K562 (cell line): ENCODE measurements around the gene SIAE. TPM values are rescaled to one million over a fixed set of nuclear protein-coding genes. Genes with fewer than 3 reads are reported as not detected.

ENCODE experiments used
- ATAC-seq: fragments of 200-7000 bp; cut with Tn5 transposase; 3 replicates; pipeline ENCODE4 v1.9.1; 2020; ENCODE audit warnings: moderate library complexity
- BruUV-seq: library from RNA; stranded (reverse); fragments of 400-500 nt; replicated peaks from 2 replicates; lab custom pipeline; 2021; lab: Mats Ljungman, UMichigan
- CTCF ChIA-PET: fragments of 300-600 bp; formaldehyde crosslinking; extraction: SDS; loops from one replicate; lab custom pipeline; 2021; ENCODE audit warnings: low intra/inter-chr PET ratio; lab: Yijun Ruan, JAX
- POLR2A ChIA-PET: fragments of 300-600, 350-650 bp; sonication (Branson Sonifier 250); formaldehyde crosslinking; extraction: SDS; loops from one replicate; lab custom pipeline; 2021; ENCODE audit warnings: antibody characterized with exemption, inconsistent platforms; lab: Yijun Ruan, JAX
- DNase-seq, 4 experiments: peaks; one replicate each; pipeline versions ENCODE4 v3.0.0 to v3.0.0-alpha.2; 2011 to 2018; ENCODE audit warnings: low spot score in 3 of 4, mixed read lengths in 3 of 4; ENCODE audit errors: extremely low read depth in 1 of 4
- FAIRE-seq: peaks from 2 replicates; lab custom pipeline; 2011; peaks lifted over from hg19 to GRCh38; lab: Jason Lieb, UNC
- H2AFZ ChIP-seq: 2 replicates; pipeline ENCODE4 v1.6.0; 2011; ENCODE audit warnings: low read depth, low read length, control low read depth, inconsistent platforms
- H3K27ac ChIP-seq: fragments of 200-600 bp; 3 replicates; pipeline ENCODE4 v1.8.0; 2011; ENCODE audit warnings: low read depth, mild to moderate bottlenecking, control low read depth, inconsistent platforms, low read length, moderate library complexity, mixed read lengths; ENCODE audit errors: extremely low read depth
- H3K27me3 ChIP-seq, 2 experiments: fragments of 300-600 bp in 1 of 2; 2 replicates in 1 of 2; 3 replicates in 1 of 2; pipeline versions ENCODE4 v1.6.0 to v1.8.0; 2011; ENCODE audit warnings: inconsistent platforms in 2 of 2, low read length in 2 of 2, mild to moderate bottlenecking in 1 of 2, mixed read lengths in 1 of 2, moderate library complexity in 1 of 2; ENCODE audit not compliant: control insufficient read depth in 2 of 2, insufficient read depth in 2 of 2
- H3K36me3 ChIP-seq: fragments of 300-600 bp; 3 replicates; pipeline ENCODE4 v1.8.0; 2011; ENCODE audit warnings: mild to moderate bottlenecking, low read length, inconsistent platforms; ENCODE audit not compliant: control insufficient read depth, insufficient read depth
- H3K4me1 ChIP-seq, 2 experiments: fragments of 200-600 bp in 1 of 2; replicated peaks in 1 of 2; 2 replicates in 1 of 2; 3 replicates in 1 of 2; pipeline versions ENCODE4 v1.5.1 to v1.8.0; 2011; ENCODE audit warnings: inconsistent platforms in 2 of 2, low read length in 2 of 2, mild to moderate bottlenecking in 1 of 2, mixed read lengths in 1 of 2, moderate library complexity in 1 of 2; ENCODE audit not compliant: control insufficient read depth in 2 of 2, insufficient read depth in 2 of 2
- H3K4me2 ChIP-seq: 2 replicates; pipeline ENCODE4 v1.6.1; 2011; ENCODE audit warnings: low read length, control low read depth, inconsistent platforms, mixed read lengths; ENCODE audit not compliant: insufficient read depth
- H3K4me3 ChIP-seq: fragments of 200-600 bp; sonication (generic), shearing (Covaris generic); 2 replicates; pipeline ENCODE4 v1.5.1; 2016; ENCODE audit warnings: control low read depth, inconsistent platforms
- H3K79me2 ChIP-seq: fragments of 200-600 bp; 3 replicates; pipeline ENCODE4 v1.8.0; 2011; ENCODE audit warnings: low read length, inconsistent platforms; ENCODE audit not compliant: control insufficient read depth, insufficient read depth
- H3K9ac ChIP-seq, 2 experiments: 2 replicates each; pipeline versions ENCODE4 v1.6.0 to v1.6.1; 2011; ENCODE audit warnings: low read depth in 2 of 2, low read length in 2 of 2, control low read depth in 1 of 2, inconsistent platforms in 1 of 2, mild to moderate bottlenecking in 1 of 2, mixed read lengths in 1 of 2; ENCODE audit not compliant: insufficient read depth in 1 of 2
- H3K9me1 ChIP-seq: one replicate; pipeline ENCODE4 v1.6.0; 2011; ENCODE audit warnings: inconsistent platforms, mild to moderate bottlenecking, low read length, moderate library complexity; ENCODE audit not compliant: control insufficient read depth, insufficient read depth
- H3K9me3 ChIP-seq: replicated peaks from 2 replicates; pipeline ENCODE4 v1.5.1; 2011; ENCODE audit warnings: low read depth, low read length, inconsistent platforms; ENCODE audit not compliant: control insufficient read depth, insufficient read depth
- H4K20me1 ChIP-seq: replicated peaks from 2 replicates; pipeline ENCODE4 v1.6.1; 2011; ENCODE audit warnings: low read length, inconsistent platforms, mixed read lengths; ENCODE audit not compliant: control insufficient read depth, insufficient read depth
- CUX1 ChIP-seq: fragments of 200-800 bp; sonication (Bioruptor generic); IDR thresholded peaks from 2 replicates; pipeline ENCODE4 v1.6.1; 2016; ENCODE audit warnings: missing genetic modification characterization, missing compliant biosample characterization
- EP300 ChIP-seq: IDR thresholded peaks from 2 replicates; pipeline ENCODE4 v1.6.1; 2012; ENCODE audit warnings: low read length, improper control_type of control experiment
- ERF ChIP-seq: fragments of 450-650 bp; formaldehyde crosslinking; IDR thresholded peaks from 2 replicates; pipeline ENCODE4 v1.4.0; 2020; ENCODE audit warnings: mild to moderate bottlenecking, mixed read lengths
- STAT5A ChIP-seq: IDR thresholded peaks from 2 replicates; pipeline ENCODE4 v1.6.1; 2012; ENCODE audit warnings: low read length, inconsistent platforms, borderline replicate concordance
- ZBTB17 ChIP-seq: fragments of 450-650 bp; formaldehyde crosslinking; IDR thresholded peaks from 2 replicates; pipeline ENCODE4 v1.4.0; 2020; ENCODE audit warnings: mild to moderate bottlenecking
- ZNF197 ChIP-seq: fragments of 200-800 bp; sonication (Bioruptor generic); IDR thresholded peaks from 2 replicates; pipeline ENCODE4 v1.6.1; 2016; ENCODE audit warnings: low read depth, missing genetic modification characterization, missing compliant biosample characterization
- ZNF445 ChIP-seq: fragments of 250-450 bp; sonication (Bioruptor Pico); IDR thresholded peaks from 2 replicates; pipeline ENCODE4 v1.4.0; 2020; ENCODE audit warnings: low read depth, mild to moderate bottlenecking, moderate library complexity
- WGBS: fragments of 100-300 bp; shearing (Covaris generic); methylation state at CpG from one replicate; pipeline ENCODE4 v1.1.6; 2016; ENCODE audit warnings: low coverage, mixed read lengths; ENCODE audit not compliant: insufficient coverage; ENCODE audit errors: missing lambda C conversion rate; 5-methylcytosine and 5-hydroxymethylcytosine counted together
- in situ Hi-C: fragments of 300-500 bp; cut with MboI; formaldehyde crosslinking; loops from 4 replicates; pipeline ENCODE4 v1.15.0; 2018; ENCODE audit warnings: inconsistent platforms, mixed read lengths
- intact Hi-C: fragments of 100-400 bp; cut with micrococcal nuclease; formaldehyde crosslinking; loops from 2 replicates; pipeline ENCODE4 v1.14.2; 2022
- polyA plus RNA-seq, 8 experiments: library from polyadenylated mRNA; depleted of rRNA in 4 of 8; stranded (reverse) in 5 of 8; unstranded in 3 of 8; fragments of >200 nt; fragmentation: Nextera tagmentation in 2 of 8; fragmentation: Illumina TruSeq in 1 of 8; extraction: Ambion mirVana in 2 of 8; extraction: Trizol in 1 of 8; gene quantifications; 2 replicates each; pipeline versions ENCODE4 v1.2.1 to v1.2.3, GENCODE V29; 2011 to 2014; ENCODE audit warnings: inconsistent platforms in 1 of 8, missing spikeins in 1 of 8
- total RNA-seq, 7 experiments: library from RNA; depleted of rRNA in 6 of 7; stranded (reverse); fragments of >200 nt in 6 of 7; fragmentation: Illumina TruSeq in 2 of 7; extraction: Trizol in 2 of 7; gene quantifications; 2 replicates each; pipeline versions ENCODE4 v1.2.1 to v1.2.3, GENCODE V29; 2011 to 2021; ENCODE audit warnings: low replicate concordance in 1 of 7
- TF ChIP-seq, protein P1 (sequence below): sonication (generic); formaldehyde crosslinking; IDR thresholded peaks from 2 replicates; pipeline ENCODE4 v1.8.0; 2022; ENCODE audit warnings: mild to moderate bottlenecking, missing genetic modification reagents
- TF ChIP-seq, protein P2 (sequence below): IDR thresholded peaks from 3 replicates; pipeline ENCODE4 v1.6.1; 2011; ENCODE audit warnings: borderline replicate concordance, mild to moderate bottlenecking, moderate library complexity; ENCODE audit not compliant: insufficient read length; ENCODE audit errors: extremely low read depth
- TF ChIP-seq, protein P3 (sequence below): fragments of 450-650 bp; IDR thresholded peaks from 2 replicates; pipeline ENCODE4 v1.6.1; 2016

Gene SIAE
- total and polyA plus RNA-seq, 9 of the 15 experiments (the other 6 are each of a cell fraction or from before 2014, with no cell fraction given), result 0.89 to 9.6 (median 3.7) TPM

- H3K27ac ChIP-seq, result peak overlapping the region; percentile 38; the same call in 1 of the 3 replicates
- BruUV-seq, result no TSS peak
- DNase-seq, result no peak
- no peak for ATAC-seq
- H3K4me2 ChIP-seq, result no peak overlapping the region
- intact Hi-C loops, result no loop called here
- no peak for FAIRE-seq
- no peak overlapping the region for H3K4me3 ChIP-seq
- H3K9me3 ChIP-seq, result no peaks in the 10 kb centered on the region
- H3K9me1 ChIP-seq, result peaks cover 4% of the 10 kb centered on the region
- in situ Hi-C loops, result no loop called here
- peaks cover 57% of the 10 kb centered on the region for H3K36me3 ChIP-seq
- POLR2A ChIA-PET, result interaction anchor here (1.9 kb wide), 1 partner anchor 14 kb away, joined by 11 read pairs; no protein-coding TSS in a partner anchor
- peaks cover 35% of the 10 kb centered on the region for H3K79me2 ChIP-seq
- 70% methylated on average over 3 of the region's 3 CpGs for WGBS
- CTCF ChIA-PET, result no interaction called here
- H2AFZ ChIP-seq, result no peak overlapping the region
- no peaks in the 10 kb centered on the region for H3K27me3 ChIP-seq
- H4K20me1 ChIP-seq, result no peaks in the 10 kb centered on the region
- H3K9ac ChIP-seq, result no peak overlapping the region; a peak in 1 of 4 replicates
- H3K4me1 ChIP-seq, result peaks cover 0 to 13% of the 10 kb centered on the region in 2 experiments; a peak in 3 of 5 replicates
- no peak for TF ChIP-seq CUX1 (CRISPR knock-in tag)
- TF ChIP-seq ERF (CRISPR knock-in tag), result no peak
- TF ChIP-seq ZBTB17, result no peak
- no peak for TF ChIP-seq ZNF445
- TF ChIP-seq ZNF197 (CRISPR knock-in tag), result no peak
- TF ChIP-seq EP300, result 0 out of 2 replicates have a peak, but pooled peaks have one; percentile 12
- no peak for TF ChIP-seq STAT5A
- TF ChIP-seq, protein P1, sequence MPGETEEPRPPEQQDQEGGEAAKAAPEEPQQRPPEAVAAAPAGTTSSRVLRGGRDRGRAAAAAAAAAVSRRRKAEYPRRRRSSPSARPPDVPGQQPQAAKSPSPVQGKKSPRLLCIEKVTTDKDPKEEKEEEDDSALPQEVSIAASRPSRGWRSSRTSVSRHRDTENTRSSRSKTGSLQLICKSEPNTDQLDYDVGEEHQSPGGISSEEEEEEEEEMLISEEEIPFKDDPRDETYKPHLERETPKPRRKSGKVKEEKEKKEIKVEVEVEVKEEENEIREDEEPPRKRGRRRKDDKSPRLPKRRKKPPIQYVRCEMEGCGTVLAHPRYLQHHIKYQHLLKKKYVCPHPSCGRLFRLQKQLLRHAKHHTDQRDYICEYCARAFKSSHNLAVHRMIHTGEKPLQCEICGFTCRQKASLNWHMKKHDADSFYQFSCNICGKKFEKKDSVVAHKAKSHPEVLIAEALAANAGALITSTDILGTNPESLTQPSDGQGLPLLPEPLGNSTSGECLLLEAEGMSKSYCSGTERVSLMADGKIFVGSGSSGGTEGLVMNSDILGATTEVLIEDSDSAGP (CRISPR knock-in tag), result no peak
- TF ChIP-seq, protein P2, sequence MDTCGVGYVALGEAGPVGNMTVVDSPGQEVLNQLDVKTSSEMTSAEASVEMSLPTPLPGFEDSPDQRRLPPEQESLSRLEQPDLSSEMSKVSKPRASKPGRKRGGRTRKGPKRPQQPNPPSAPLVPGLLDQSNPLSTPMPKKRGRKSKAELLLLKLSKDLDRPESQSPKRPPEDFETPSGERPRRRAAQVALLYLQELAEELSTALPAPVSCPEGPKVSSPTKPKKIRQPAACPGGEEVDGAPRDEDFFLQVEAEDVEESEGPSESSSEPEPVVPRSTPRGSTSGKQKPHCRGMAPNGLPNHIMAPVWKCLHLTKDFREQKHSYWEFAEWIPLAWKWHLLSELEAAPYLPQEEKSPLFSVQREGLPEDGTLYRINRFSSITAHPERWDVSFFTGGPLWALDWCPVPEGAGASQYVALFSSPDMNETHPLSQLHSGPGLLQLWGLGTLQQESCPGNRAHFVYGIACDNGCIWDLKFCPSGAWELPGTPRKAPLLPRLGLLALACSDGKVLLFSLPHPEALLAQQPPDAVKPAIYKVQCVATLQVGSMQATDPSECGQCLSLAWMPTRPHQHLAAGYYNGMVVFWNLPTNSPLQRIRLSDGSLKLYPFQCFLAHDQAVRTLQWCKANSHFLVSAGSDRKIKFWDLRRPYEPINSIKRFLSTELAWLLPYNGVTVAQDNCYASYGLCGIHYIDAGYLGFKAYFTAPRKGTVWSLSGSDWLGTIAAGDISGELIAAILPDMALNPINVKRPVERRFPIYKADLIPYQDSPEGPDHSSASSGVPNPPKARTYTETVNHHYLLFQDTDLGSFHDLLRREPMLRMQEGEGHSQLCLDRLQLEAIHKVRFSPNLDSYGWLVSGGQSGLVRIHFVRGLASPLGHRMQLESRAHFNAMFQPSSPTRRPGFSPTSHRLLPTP, result no peak
- TF ChIP-seq, protein P3, sequence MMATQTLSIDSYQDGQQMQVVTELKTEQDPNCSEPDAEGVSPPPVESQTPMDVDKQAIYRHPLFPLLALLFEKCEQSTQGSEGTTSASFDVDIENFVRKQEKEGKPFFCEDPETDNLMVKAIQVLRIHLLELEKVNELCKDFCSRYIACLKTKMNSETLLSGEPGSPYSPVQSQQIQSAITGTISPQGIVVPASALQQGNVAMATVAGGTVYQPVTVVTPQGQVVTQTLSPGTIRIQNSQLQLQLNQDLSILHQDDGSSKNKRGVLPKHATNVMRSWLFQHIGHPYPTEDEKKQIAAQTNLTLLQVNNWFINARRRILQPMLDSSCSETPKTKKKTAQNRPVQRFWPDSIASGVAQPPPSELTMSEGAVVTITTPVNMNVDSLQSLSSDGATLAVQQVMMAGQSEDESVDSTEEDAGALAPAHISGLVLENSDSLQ, result 0 out of 2 replicates have a peak, but pooled peaks have one; percentile 19
Measured at GRCh38 chr11:124625504-124626168, 47.9 kb downstream of the SIAE start.
